Testis (tissue), 3 donors: ENCODE results near the gene RASGRF2. TPM values are rescaled to one million over a fixed set of nuclear protein-coding genes. Genes with fewer than 3 reads are reported as not detected.
"Not testable (repeated sequence)": the region's sequence is repeated elsewhere in the genome, so short reads cannot be mapped to it uniquely, and the experiment has no call there.

Experiments
- DNase-seq: peaks from one replicate; pipeline ENCODE4 v3.0.0-alpha.2; 2019
- H3K27ac ChIP-seq, 2 donors: fragments of 200-600 bp; sonication (generic); one replicate each; pipeline ENCODE4 v1.5.1; 2019
- H3K27me3 ChIP-seq: fragments of 200-600 bp; sonication (generic); one replicate; pipeline ENCODE4 v1.5.1; 2019
- H3K36me3 ChIP-seq: fragments of 200-600 bp; sonication (generic); one replicate; pipeline ENCODE4 v1.5.1; 2017; ENCODE audit warnings: low read depth; ENCODE audit errors: missing control alignments
- H3K4me1 ChIP-seq: fragments of 200-600 bp; sonication (generic); one replicate; pipeline ENCODE4 v1.5.1; 2019
- H3K4me3 ChIP-seq, 2 donors: fragments of 200-600 bp; sonication (generic); one replicate each; pipeline ENCODE4 v1.5.1; 2017 to 2019
- H3K9me3 ChIP-seq: fragments of 200-600 bp; sonication (generic); one replicate; pipeline ENCODE4 v1.5.1; 2017
- POLR2A ChIP-seq: fragments of 450-650 bp; IDR thresholded peaks from one replicate; pipeline ENCODE4 v1.6.1; 2017; ENCODE audit warnings: antibody characterized with exemption, mild to moderate bottlenecking, moderate library complexity
- WGBS, 2 donors: methylation state at CpG; one replicate each; pipeline ENCODE4 v1.1.5; 2018; 5-methylcytosine and 5-hydroxymethylcytosine counted together
- intact Hi-C: fragments of 100-400 bp; cut with DNase I; formaldehyde crosslinking; loops from one replicate; pipeline ENCODE4 v1.15.1; 2023; ENCODE audit warnings: low total_unique reads
- polyA plus RNA-seq: library from polyadenylated mRNA; stranded (reverse); fragments of 350-450 nt; fragmentation: Illumina TruSeq; extraction: RNeasy Lipid Tissue Mini Kit (QIAGEN cat#74804); gene quantifications from one replicate; pipeline ENCODE4 v1.2.3, GENCODE V29; 2014; ENCODE audit warnings: low read depth, low replicate concordance; ENCODE audit not compliant: insufficient read depth
- small RNA-seq, 2 donors: library from RNA; depleted of rRNA; stranded (forward); fragments of <200 nt; gene quantifications; one replicate each; pipeline ENCODE3, GENCODE V24; 2016
- total RNA-seq, 2 donors: library from RNA; depleted of rRNA; stranded (reverse); fragments of >200 nt; gene quantifications; one replicate each; pipeline ENCODE4 v1.2.3, GENCODE V29; 2016
- TF ChIP-seq, protein P1 (sequence below), 3 experiments: fragments of 450-650 bp in 2 of 3; fragments of 200-600 bp in 1 of 3; sonication (generic) in 1 of 3; IDR thresholded peaks; one replicate each; pipeline ENCODE4 v1.5.1; 2016 to 2019; ENCODE audit warnings: antibody characterized with exemption in 3 of 3, mild to moderate bottlenecking in 2 of 3, moderate library complexity in 1 of 3

Gene RASGRF2
- total and polyA plus RNA-seq, 3 donors from 2014 or later: 6.2 to 11.3 (median 7.8) TPM

DNA sequence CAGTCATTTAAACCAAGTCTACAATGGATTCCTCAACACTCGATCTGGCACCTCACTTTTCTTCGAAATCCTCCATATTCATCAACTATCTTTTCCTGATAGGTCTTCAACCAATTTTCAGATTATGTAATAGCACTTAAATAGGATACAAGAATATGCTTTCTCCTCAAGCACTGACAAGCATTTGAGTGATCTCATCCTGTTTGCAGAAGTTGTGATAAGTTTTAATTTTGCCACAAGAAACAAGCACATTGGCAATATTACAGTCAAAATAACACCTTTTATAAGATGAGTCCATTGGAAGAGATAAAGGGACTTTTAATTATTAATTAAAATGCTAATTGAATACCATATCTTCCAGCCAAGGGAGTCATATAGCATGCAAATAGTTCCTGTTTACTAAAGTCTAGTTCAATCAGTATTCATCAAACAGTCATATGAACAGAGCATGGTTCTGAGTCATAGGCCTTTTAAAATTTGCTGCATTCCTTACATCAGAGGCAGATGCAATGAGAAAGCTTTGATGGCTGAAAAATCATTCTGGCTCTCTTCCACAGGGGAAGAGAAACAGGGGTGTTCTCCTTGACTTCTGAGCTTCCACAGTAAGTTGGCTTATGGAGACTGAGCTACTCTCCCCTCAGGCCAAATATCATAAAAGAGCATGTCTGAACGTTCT, 308.5 kb downstream of the RASGRF2 start:
- H3K27ac ChIP-seq: no peak overlapping the region
- 77% methylated on average over 3 of the region's 3 CpGs for WGBS, 2 donors
- no peaks in the 10 kb centered on the region for H3K9me3 ChIP-seq
- H3K4me1 ChIP-seq: no peaks in the 10 kb centered on the region
- no peak overlapping the region for H3K4me3 ChIP-seq
- no peaks in the 10 kb centered on the region for H3K36me3 ChIP-seq
- TF ChIP-seq, protein P1, sequence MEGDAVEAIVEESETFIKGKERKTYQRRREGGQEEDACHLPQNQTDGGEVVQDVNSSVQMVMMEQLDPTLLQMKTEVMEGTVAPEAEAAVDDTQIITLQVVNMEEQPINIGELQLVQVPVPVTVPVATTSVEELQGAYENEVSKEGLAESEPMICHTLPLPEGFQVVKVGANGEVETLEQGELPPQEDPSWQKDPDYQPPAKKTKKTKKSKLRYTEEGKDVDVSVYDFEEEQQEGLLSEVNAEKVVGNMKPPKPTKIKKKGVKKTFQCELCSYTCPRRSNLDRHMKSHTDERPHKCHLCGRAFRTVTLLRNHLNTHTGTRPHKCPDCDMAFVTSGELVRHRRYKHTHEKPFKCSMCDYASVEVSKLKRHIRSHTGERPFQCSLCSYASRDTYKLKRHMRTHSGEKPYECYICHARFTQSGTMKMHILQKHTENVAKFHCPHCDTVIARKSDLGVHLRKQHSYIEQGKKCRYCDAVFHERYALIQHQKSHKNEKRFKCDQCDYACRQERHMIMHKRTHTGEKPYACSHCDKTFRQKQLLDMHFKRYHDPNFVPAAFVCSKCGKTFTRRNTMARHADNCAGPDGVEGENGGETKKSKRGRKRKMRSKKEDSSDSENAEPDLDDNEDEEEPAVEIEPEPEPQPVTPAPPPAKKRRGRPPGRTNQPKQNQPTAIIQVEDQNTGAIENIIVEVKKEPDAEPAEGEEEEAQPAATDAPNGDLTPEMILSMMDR (IDR thresholded peaks at IDR 0.05): no peak
- TF ChIP-seq POLR2A: no peak
- H3K27me3 ChIP-seq: no peaks in the 10 kb centered on the region
- no peak for DNase-seq
- intact Hi-C loops: no loop called here

DNA sequence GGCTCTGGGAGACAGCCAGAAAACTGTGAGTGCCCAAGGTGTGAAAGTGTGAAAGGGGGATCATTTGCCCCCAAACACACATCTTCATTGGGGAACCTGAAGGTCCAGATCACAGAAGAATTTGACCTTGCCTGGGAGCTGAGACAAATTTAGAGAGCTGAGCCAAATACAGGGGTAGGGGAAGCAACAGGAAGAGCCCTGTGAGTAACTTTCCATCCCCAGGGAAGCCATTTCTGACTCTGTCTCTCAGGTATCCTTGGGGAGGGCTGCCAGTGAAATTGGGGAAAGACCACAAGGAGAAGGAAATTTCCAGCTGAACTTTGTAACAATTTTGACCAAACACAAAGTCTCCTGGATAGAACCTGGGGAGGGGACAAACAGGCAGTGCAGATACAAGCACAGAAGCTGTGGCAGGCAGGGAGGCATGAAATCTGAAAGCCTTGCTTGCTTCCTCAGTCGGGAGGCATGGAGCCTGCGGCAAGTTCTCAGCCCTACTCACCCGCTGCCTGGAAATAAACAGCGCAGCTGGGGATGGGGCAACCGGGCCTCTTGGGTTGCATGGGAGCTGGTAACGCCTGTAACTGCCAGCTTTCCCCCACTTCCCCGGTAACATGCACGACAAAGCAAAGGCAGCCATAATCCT, 309.7 kb downstream of the RASGRF2 start:
- H3K4me3 ChIP-seq: no peak overlapping the region
- no peaks in the 10 kb centered on the region for H3K4me1 ChIP-seq
- H3K27me3 ChIP-seq: no peaks in the 10 kb centered on the region
- H3K27ac ChIP-seq: no peak overlapping the region
- DNase-seq: no peak
- intact Hi-C loops: no loop called here
- H3K9me3 ChIP-seq: no peaks in the 10 kb centered on the region
- 97 to 100% methylated on average over 7 to 8 of the region's 8 CpGs for WGBS, 2 donors
- no peaks in the 10 kb centered on the region for H3K36me3 ChIP-seq
- TF ChIP-seq POLR2A: no peak

DNA sequence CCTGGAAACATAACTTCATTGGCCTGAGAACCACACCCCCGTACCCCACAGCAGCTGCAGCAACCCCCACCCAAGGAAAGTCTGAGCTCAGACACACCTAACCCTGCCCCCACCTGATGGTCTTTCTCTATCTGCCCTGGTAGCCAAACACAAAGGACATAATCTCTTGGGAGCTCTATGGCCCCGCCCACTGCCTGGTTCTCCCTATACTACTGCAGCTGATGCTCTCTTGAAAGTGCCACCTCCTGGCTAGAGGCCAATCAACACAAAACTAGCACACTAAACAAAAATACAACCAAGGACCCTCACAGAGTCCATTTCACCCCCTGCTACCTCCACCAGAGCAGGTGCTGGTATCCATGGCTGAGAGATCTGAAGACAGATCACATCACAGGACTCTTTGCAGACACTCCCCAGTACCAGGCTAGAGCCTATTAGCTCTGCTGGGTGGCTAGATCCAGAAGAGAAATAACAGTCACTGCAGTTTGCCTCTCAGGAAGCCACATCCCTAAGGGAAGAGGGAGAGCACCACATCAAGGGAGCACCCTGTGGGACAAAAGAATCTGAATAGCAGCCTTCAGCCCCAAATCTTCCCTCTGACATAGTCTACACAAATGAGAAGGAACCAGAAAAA, 310.3 kb downstream of the RASGRF2 start:
- 90 to 96% methylated on average over 2 of the region's 2 CpGs for WGBS, 2 donors
- H3K36me3 ChIP-seq, H3K4me3 ChIP-seq, H3K27ac ChIP-seq, intact Hi-C loops, H3K9me3 ChIP-seq, DNase-seq, H3K4me1 ChIP-seq, H3K27me3 ChIP-seq: not testable (repeated sequence)

Small RNA genes within 50 kb of the gene (small RNA-seq; reads per million reads assigned to genes)
- gene AC026436.1: 0 reads per million in 2 donors
